OCI-LY1 (cell line): ENCODE results near the gene INSR.

Experiments used
- EZH2 ChIP-seq: fragments of 200-600 bp; sonication (generic), shearing (Covaris generic); IDR thresholded peaks from 2 replicates; pipeline ENCODE4 v1.8.0; 2017; ENCODE audit warnings: borderline replicate concordance, mixed run types, mild to moderate bottlenecking, antibody characterized with exemption, low read length, moderate library complexity, mixed read lengths
- TF ChIP-seq, protein P1 (sequence below): fragments of 200-600 bp; sonication (generic), shearing (Covaris generic); IDR thresholded peaks from 2 replicates; pipeline ENCODE4 v1.5.1; 2017; ENCODE audit warnings: mild to moderate bottlenecking, antibody characterized with exemption, low read length, moderate library complexity, mixed read lengths

- TF ChIP-seq, protein P1, sequence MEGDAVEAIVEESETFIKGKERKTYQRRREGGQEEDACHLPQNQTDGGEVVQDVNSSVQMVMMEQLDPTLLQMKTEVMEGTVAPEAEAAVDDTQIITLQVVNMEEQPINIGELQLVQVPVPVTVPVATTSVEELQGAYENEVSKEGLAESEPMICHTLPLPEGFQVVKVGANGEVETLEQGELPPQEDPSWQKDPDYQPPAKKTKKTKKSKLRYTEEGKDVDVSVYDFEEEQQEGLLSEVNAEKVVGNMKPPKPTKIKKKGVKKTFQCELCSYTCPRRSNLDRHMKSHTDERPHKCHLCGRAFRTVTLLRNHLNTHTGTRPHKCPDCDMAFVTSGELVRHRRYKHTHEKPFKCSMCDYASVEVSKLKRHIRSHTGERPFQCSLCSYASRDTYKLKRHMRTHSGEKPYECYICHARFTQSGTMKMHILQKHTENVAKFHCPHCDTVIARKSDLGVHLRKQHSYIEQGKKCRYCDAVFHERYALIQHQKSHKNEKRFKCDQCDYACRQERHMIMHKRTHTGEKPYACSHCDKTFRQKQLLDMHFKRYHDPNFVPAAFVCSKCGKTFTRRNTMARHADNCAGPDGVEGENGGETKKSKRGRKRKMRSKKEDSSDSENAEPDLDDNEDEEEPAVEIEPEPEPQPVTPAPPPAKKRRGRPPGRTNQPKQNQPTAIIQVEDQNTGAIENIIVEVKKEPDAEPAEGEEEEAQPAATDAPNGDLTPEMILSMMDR: no peak
- no peak for TF ChIP-seq EZH2
Measured at GRCh38 chr19:7272856-7273578, 21.2 kb downstream of the INSR start.
